ENCODE measurements around the gene BCL2L2.

DNA sequence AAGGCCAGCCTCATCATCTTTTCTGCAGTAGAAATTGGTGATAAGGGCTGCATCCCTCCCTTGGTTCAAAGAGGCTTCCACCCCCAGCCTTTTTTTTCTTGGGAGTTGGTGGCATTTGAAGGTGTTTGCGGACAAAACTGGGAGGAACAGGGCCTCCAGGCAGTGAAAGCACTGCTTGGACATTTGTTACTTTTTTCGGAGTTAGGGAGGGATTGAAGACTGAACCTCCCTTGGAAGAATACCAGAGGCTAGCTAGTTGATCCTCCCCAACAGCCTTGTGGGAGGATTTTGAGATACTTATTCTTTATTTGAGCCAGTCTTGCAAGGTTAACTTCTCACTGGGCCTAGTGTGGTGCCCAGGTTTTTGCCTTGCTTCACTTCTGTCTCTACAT lies 17.8 kb downstream of the BCL2L2 start:
- TF ChIP-seq CTCF (conservative IDR thresholded peaks at IDR 0.05; ENCODE audit: low read length) (no peak), EZH2phosphoT487 (IDR thresholded peaks at IDR 0.05; ENCODE audit: borderline replicate concordance, low read depth, low read length) (no peak)
